Astrocyte (in vitro differentiated cells and primary cell): ENCODE results near the gene DNAH9.

Experiments used
- CTCF ChIP-seq: IDR thresholded peaks from 2 replicates; pipeline ENCODE4 v1.5.1; 2011; ENCODE audit warnings: low read depth, mild to moderate bottlenecking, inconsistent platforms, low read length, moderate library complexity; ENCODE audit not compliant: insufficient read depth
- EZH2 ChIP-seq: IDR thresholded peaks from 2 replicates; pipeline ENCODE4 v1.6.1; 2012; ENCODE audit warnings: mild to moderate bottlenecking, low read length, inconsistent platforms; ENCODE audit not compliant: insufficient read depth

GRCh38 chr17:11643851-11644250 is 45.6 kb downstream of the DNAH9 start:
- no peak for TF ChIP-seq EZH2
- no peak for TF ChIP-seq CTCF
